ENCODE data around the gene MAEA.

MAEA gene

GRCh38 chr4:1364748-1365147, 75.1 kb downstream of the MAEA start:
- H3K9me3 ChIP-seq (ENCODE audit: control insufficient read depth in 2 of 2, low read length in 2 of 2): no peaks in the 10 kb centered on the region
- H3K4me1 ChIP-seq (ENCODE audit: control insufficient read depth, insufficient read depth, low read length): no peaks in the 10 kb centered on the region
- no peak overlapping the region for H3K27ac ChIP-seq (ENCODE audit: low read length)
- H3K27me3 ChIP-seq (ENCODE audit: control insufficient read depth in 1 of 2, insufficient read depth in 2 of 2, low read length in 2 of 2): no peaks in the 10 kb centered on the region
- no peak overlapping the region for H3K9ac ChIP-seq (ENCODE audit: low read length in 2 of 2)
- H3K36me3 ChIP-seq (ENCODE audit: control insufficient read depth in 2 of 2, insufficient read depth in 2 of 2, low read length in 2 of 2): peaks cover 5 to 10% of the 10 kb centered on the region in 2 donors
- no peak overlapping the region for H3K4me3 ChIP-seq (ENCODE audit: low read length in 2 of 2)

GRCh38 chr4:1365271-1366178, 75.8 kb downstream of the MAEA start:
- peaks cover 5 to 10% of the 10 kb centered on the region in 2 donors for H3K36me3 ChIP-seq (ENCODE audit: control insufficient read depth in 2 of 2, insufficient read depth in 2 of 2, low read length in 2 of 2)
- no peak overlapping the region for H3K9ac ChIP-seq (ENCODE audit: low read length in 2 of 2)
- no peak overlapping the region for H3K27ac ChIP-seq (ENCODE audit: low read length)
- no peaks in the 10 kb centered on the region for H3K4me1 ChIP-seq (ENCODE audit: control insufficient read depth, insufficient read depth, low read length)
- H3K27me3 ChIP-seq (ENCODE audit: control insufficient read depth in 1 of 2, insufficient read depth in 2 of 2, low read length in 2 of 2): no peaks in the 10 kb centered on the region
- H3K9me3 ChIP-seq (ENCODE audit: control insufficient read depth in 2 of 2, low read length in 2 of 2): no peaks in the 10 kb centered on the region
- no peak overlapping the region for H3K4me3 ChIP-seq (ENCODE audit: low read length in 2 of 2)

- Histone ChIP-seq H3K36me3 (ENCODE audit: control insufficient read depth in 2 of 2, insufficient read depth in 2 of 2, low read length in 2 of 2) (peaks cover 8 to 16% of the 10 kb centered on the region in 2 donors), H3K9ac (ENCODE audit: low read length in 2 of 2) (no peak overlapping the region), H3K27ac (ENCODE audit: low read length) (no peak overlapping the region), H3K27me3 (ENCODE audit: control insufficient read depth in 1 of 2, insufficient read depth in 2 of 2, low read length in 2 of 2) (no peaks in the 10 kb centered on the region), H3K4me3 (ENCODE audit: low read length in 2 of 2) (no peak overlapping the region), H3K9me3 (ENCODE audit: control insufficient read depth in 2 of 2, low read length in 2 of 2) (no peaks in the 10 kb centered on the region), H3K4me1 (ENCODE audit: control insufficient read depth, insufficient read depth, low read length) (no peaks in the 10 kb centered on the region)
Observed at GRCh38 chr4:1366371-1367229, 76.9 kb downstream of the MAEA start.

GRCh38 chr4:1367230-1367935, 77.7 kb downstream of the MAEA start:
- Histone ChIP-seq H3K36me3 (ENCODE audit: control insufficient read depth in 2 of 2, insufficient read depth in 2 of 2, low read length in 2 of 2) (peaks cover 12 to 22% of the 10 kb centered on the region in 2 donors), H3K9me3 (ENCODE audit: control insufficient read depth in 2 of 2, low read length in 2 of 2) (no peaks in the 10 kb centered on the region), H3K27ac (ENCODE audit: low read length) (no peak overlapping the region), H3K4me1 (ENCODE audit: control insufficient read depth, insufficient read depth, low read length) (no peaks in the 10 kb centered on the region), H3K9ac (ENCODE audit: low read length in 2 of 2) (no peak overlapping the region), H3K4me3 (ENCODE audit: low read length in 2 of 2) (no peak overlapping the region), H3K27me3 (ENCODE audit: control insufficient read depth in 1 of 2, insufficient read depth in 2 of 2, low read length in 2 of 2) (no peaks in the 10 kb centered on the region)

GRCh38 chr4:1367936-1368289, 78.2 kb downstream of the MAEA start:
- no peaks in the 10 kb centered on the region for H3K27me3 ChIP-seq (ENCODE audit: control insufficient read depth in 1 of 2, insufficient read depth in 2 of 2, low read length in 2 of 2)
- H3K9ac ChIP-seq (ENCODE audit: low read length in 2 of 2): no peak overlapping the region
- H3K4me1 ChIP-seq (ENCODE audit: control insufficient read depth, insufficient read depth, low read length): no peaks in the 10 kb centered on the region
- H3K27ac ChIP-seq (ENCODE audit: low read length): no peak overlapping the region
- H3K4me3 ChIP-seq (ENCODE audit: low read length in 2 of 2): no peak overlapping the region
- H3K36me3 ChIP-seq (ENCODE audit: control insufficient read depth in 2 of 2, insufficient read depth in 2 of 2, low read length in 2 of 2): peaks cover 17 to 22% of the 10 kb centered on the region in 2 donors
- no peaks in the 10 kb centered on the region for H3K9me3 ChIP-seq (ENCODE audit: control insufficient read depth in 2 of 2, low read length in 2 of 2)

GRCh38 chr4:1368421-1369090, 78.9 kb downstream of the MAEA start:
- peaks cover 21 to 22% of the 10 kb centered on the region in 2 donors for H3K36me3 ChIP-seq (ENCODE audit: control insufficient read depth in 2 of 2, insufficient read depth in 2 of 2, low read length in 2 of 2)
- no peak overlapping the region for H3K9ac ChIP-seq (ENCODE audit: low read length in 2 of 2)
- H3K27me3 ChIP-seq (ENCODE audit: control insufficient read depth in 1 of 2, insufficient read depth in 2 of 2, low read length in 2 of 2): no peaks in the 10 kb centered on the region
- no peaks in the 10 kb centered on the region for H3K9me3 ChIP-seq (ENCODE audit: control insufficient read depth in 2 of 2, low read length in 2 of 2)
- H3K4me1 ChIP-seq (ENCODE audit: control insufficient read depth, insufficient read depth, low read length): no peaks in the 10 kb centered on the region
- no peak overlapping the region for H3K4me3 ChIP-seq (ENCODE audit: low read length in 2 of 2)
- H3K27ac ChIP-seq (ENCODE audit: low read length): no peak overlapping the region

GRCh38 chr4:1369091-1369450, 79.4 kb downstream of the MAEA start:
- Histone ChIP-seq H3K4me1 (ENCODE audit: control insufficient read depth, insufficient read depth, low read length) (no peaks in the 10 kb centered on the region), H3K27me3 (ENCODE audit: control insufficient read depth in 1 of 2, insufficient read depth in 2 of 2, low read length in 2 of 2) (no peaks in the 10 kb centered on the region), H3K27ac (ENCODE audit: low read length) (no peak overlapping the region), H3K9me3 (ENCODE audit: control insufficient read depth in 2 of 2, low read length in 2 of 2) (no peaks in the 10 kb centered on the region), H3K9ac (ENCODE audit: low read length in 2 of 2) (no peak overlapping the region), H3K36me3 (ENCODE audit: control insufficient read depth in 2 of 2, insufficient read depth in 2 of 2, low read length in 2 of 2) (peaks cover 21 to 22% of the 10 kb centered on the region in 2 donors), H3K4me3 (ENCODE audit: low read length in 2 of 2) (no peak overlapping the region)

GRCh38 chr4:1369479-1370079, 79.9 kb downstream of the MAEA start:
- Histone ChIP-seq H3K36me3 (ENCODE audit: control insufficient read depth in 2 of 2, insufficient read depth in 2 of 2, low read length in 2 of 2) (peaks cover 21 to 22% of the 10 kb centered on the region in 2 donors), H3K4me3 (ENCODE audit: low read length in 2 of 2) (no peak overlapping the region), H3K4me1 (ENCODE audit: control insufficient read depth, insufficient read depth, low read length) (no peaks in the 10 kb centered on the region), H3K27ac (ENCODE audit: low read length) (no peak overlapping the region), H3K27me3 (ENCODE audit: control insufficient read depth in 1 of 2, insufficient read depth in 2 of 2, low read length in 2 of 2) (no peaks in the 10 kb centered on the region), H3K9me3 (ENCODE audit: control insufficient read depth in 2 of 2, low read length in 2 of 2) (no peaks in the 10 kb centered on the region), H3K9ac (ENCODE audit: low read length in 2 of 2) (no peak overlapping the region)

- Histone ChIP-seq H3K36me3 (ENCODE audit: control insufficient read depth in 2 of 2, insufficient read depth in 2 of 2, low read length in 2 of 2) (peaks cover 21 to 22% of the 10 kb centered on the region in 2 donors), H3K27me3 (ENCODE audit: control insufficient read depth in 1 of 2, insufficient read depth in 2 of 2, low read length in 2 of 2) (no peaks in the 10 kb centered on the region), H3K27ac (ENCODE audit: low read length) (no peak overlapping the region), H3K4me1 (ENCODE audit: control insufficient read depth, insufficient read depth, low read length) (no peaks in the 10 kb centered on the region), H3K9ac (ENCODE audit: low read length in 2 of 2) (no peak overlapping the region), H3K4me3 (ENCODE audit: low read length in 2 of 2) (no peak overlapping the region), H3K9me3 (ENCODE audit: control insufficient read depth in 2 of 2, low read length in 2 of 2) (no peaks in the 10 kb centered on the region)
Observed at GRCh38 chr4:1370321-1371124, 80.8 kb downstream of the MAEA start.

Data from stomach smooth muscle (tissue), 2 donors.